GM19099 (cell line): Measurements from ENCODE around the gene SERPINB1.

Experiments used
- POLR2A ChIP-seq: IDR thresholded peaks from 3 replicates; pipeline ENCODE4 v1.6.1; 2011; ENCODE audit warnings: low read depth; ENCODE audit not compliant: insufficient read length; ENCODE audit errors: extremely low read depth

SERPINB1 gene

GRCh38 chr6:2872423-2873358, 31.0 kb upstream of the SERPINB1 start:
- TF ChIP-seq POLR2A, result no peak

GRCh38 chr6:2871953-2872352, 30.3 kb upstream of the SERPINB1 start:
- no peak for TF ChIP-seq POLR2A

GRCh38 chr6:2871102-2871501, 29.4 kb upstream of the SERPINB1 start:
- TF ChIP-seq POLR2A, result no peak

- TF ChIP-seq POLR2A, result no peak
These were observed 28.5 kb upstream of the SERPINB1 start for GRCh38 chr6:2870046-2870636.

- no peak for TF ChIP-seq POLR2A
These were observed 27.0 kb upstream of the SERPINB1 start for GRCh38 chr6:2868637-2869036.

GRCh38 chr6:2866171-2866846, 24.6 kb upstream of the SERPINB1 start:
- TF ChIP-seq POLR2A, result peak; percentile 45

- TF ChIP-seq POLR2A, result no peak
These were observed 24.1 kb upstream of the SERPINB1 start for GRCh38 chr6:2865694-2866151.

- TF ChIP-seq POLR2A, result no peak
These were observed 23.6 kb upstream of the SERPINB1 start for GRCh38 chr6:2865270-2865669.

- no peak for TF ChIP-seq POLR2A
These were observed 22.2 kb upstream of the SERPINB1 start for GRCh38 chr6:2863901-2864300.

- TF ChIP-seq POLR2A, result peak; percentile 52
These were observed 21.1 kb upstream of the SERPINB1 start for GRCh38 chr6:2862712-2863181.

GRCh38 chr6:2861822-2862164, 20.1 kb upstream of the SERPINB1 start:
- TF ChIP-seq POLR2A, result no peak

- peak; percentile 63 for TF ChIP-seq POLR2A
These were observed 19.6 kb upstream of the SERPINB1 start for GRCh38 chr6:2861060-2861821.

GRCh38 chr6:2859185-2859700, 17.6 kb upstream of the SERPINB1 start:
- no peak for TF ChIP-seq POLR2A

- TF ChIP-seq POLR2A, result peak; percentile 72
These were observed 16.1 kb upstream of the SERPINB1 start for GRCh38 chr6:2857580-2858337.
